ENCODE results near the gene SNX1. TPM values are rescaled to one million over a fixed set of nuclear protein-coding genes. Genes with fewer than 3 reads are reported as not detected.

The SNX1 gene
- total and polyA plus RNA-seq, 2 of the 13 experiments (the other 11 are each of a cell fraction or from before 2014, with no cell fraction given), result 29.3 to 60.1 TPM

DNA sequence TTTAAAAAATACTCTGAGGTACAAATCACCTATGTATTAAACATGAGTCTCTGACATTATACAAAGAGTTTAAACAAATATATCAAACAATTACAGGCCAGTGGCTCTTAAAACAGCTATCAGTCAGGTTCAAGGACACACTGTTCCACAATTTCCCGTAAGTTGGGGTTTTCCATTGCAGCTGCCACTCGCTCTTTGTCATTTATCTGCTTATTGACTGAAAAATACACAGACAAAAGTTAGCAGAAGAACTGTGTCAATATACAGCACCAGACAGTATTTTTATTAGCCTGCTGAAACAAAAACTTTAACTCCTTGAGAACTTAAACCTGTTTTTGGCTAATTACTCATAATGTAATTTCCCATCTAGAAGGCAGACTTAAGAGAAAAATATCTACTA is 23.0 kb upstream of the SNX1 start (continued):
- TF ChIP-seq RNF2 (conservative IDR thresholded peaks at IDR 0.05; ENCODE audit: low read depth), result no peak
- TF ChIP-seq, protein P1, sequence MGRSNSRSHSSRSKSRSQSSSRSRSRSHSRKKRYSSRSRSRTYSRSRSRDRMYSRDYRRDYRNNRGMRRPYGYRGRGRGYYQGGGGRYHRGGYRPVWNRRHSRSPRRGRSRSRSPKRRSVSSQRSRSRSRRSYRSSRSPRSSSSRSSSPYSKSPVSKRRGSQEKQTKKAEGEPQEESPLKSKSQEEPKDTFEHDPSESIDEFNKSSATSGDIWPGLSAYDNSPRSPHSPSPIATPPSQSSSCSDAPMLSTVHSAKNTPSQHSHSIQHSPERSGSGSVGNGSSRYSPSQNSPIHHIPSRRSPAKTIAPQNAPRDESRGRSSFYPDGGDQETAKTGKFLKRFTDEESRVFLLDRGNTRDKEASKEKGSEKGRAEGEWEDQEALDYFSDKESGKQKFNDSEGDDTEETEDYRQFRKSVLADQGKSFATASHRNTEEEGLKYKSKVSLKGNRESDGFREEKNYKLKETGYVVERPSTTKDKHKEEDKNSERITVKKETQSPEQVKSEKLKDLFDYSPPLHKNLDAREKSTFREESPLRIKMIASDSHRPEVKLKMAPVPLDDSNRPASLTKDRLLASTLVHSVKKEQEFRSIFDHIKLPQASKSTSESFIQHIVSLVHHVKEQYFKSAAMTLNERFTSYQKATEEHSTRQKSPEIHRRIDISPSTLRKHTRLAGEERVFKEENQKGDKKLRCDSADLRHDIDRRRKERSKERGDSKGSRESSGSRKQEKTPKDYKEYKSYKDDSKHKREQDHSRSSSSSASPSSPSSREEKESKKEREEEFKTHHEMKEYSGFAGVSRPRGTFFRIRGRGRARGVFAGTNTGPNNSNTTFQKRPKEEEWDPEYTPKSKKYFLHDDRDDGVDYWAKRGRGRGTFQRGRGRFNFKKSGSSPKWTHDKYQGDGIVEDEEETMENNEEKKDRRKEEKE (IDR thresholded peaks at IDR 0.05), result no peak
- peak; percentile 97 for TF ChIP-seq SKI (IDR thresholded peaks at IDR 0.05; ENCODE audit: partially characterized antibody)
- TF ChIP-seq CEBPG (CRISPR knock-in tag; IDR thresholded peaks at IDR 0.05), result peak; percentile 65
- no peak for TF ChIP-seq ZNF670 (CRISPR knock-in tag; IDR thresholded peaks at IDR 0.05; ENCODE audit: borderline replicate concordance)
- TF ChIP-seq, protein P2, sequence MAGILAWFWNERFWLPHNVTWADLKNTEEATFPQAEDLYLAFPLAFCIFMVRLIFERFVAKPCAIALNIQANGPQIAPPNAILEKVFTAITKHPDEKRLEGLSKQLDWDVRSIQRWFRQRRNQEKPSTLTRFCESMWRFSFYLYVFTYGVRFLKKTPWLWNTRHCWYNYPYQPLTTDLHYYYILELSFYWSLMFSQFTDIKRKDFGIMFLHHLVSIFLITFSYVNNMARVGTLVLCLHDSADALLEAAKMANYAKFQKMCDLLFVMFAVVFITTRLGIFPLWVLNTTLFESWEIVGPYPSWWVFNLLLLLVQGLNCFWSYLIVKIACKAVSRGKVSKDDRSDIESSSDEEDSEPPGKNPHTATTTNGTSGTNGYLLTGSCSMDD (CRISPR knock-in tag; IDR thresholded peaks at IDR 0.05), result no peak
- TF ChIP-seq BORCS8-MEF2B (CRISPR knock-in tag; IDR thresholded peaks at IDR 0.05), result no peak
- TF ChIP-seq PAF1 (CRISPR knock-in tag; IDR thresholded peaks at IDR 0.05), result no peak
- no peak for TF ChIP-seq ZBTB3 (CRISPR knock-in tag; IDR thresholded peaks at IDR 0.05; ENCODE audit: borderline replicate concordance, low read depth)
- no peak for TF ChIP-seq ZC3H4 (CRISPR knock-in tag; IDR thresholded peaks at IDR 0.05; ENCODE audit: borderline replicate concordance)
- TF ChIP-seq ZMYM2 (CRISPR knock-in tag; IDR thresholded peaks at IDR 0.05), result no peak
- 0 out of 2 replicates have a peak, but pooled peaks have one; percentile 48 for TF ChIP-seq BHLHE40 (IDR thresholded peaks at IDR 0.05; ENCODE audit: low read length)
- TF ChIP-seq HCFC1 (IDR thresholded peaks at IDR 0.05; ENCODE audit: low read depth, low read length), result no peak
- peak; percentile 79 for TF ChIP-seq TEAD3 (CRISPR knock-in tag; optimal IDR thresholded peaks at IDR 0.05; ENCODE audit: borderline replicate concordance)
- no peak for TF ChIP-seq SMAD1 (CRISPR knock-in tag; IDR thresholded peaks at IDR 0.05; ENCODE audit: borderline replicate concordance, low read depth)
- TF ChIP-seq, protein P3, sequence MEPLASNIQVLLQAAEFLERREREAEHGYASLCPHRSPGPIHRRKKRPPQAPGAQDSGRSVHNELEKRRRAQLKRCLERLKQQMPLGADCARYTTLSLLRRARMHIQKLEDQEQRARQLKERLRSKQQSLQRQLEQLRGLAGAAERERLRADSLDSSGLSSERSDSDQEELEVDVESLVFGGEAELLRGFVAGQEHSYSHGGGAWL (CRISPR knock-in tag; IDR thresholded peaks at IDR 0.05), result no peak
- TF ChIP-seq MTA3 (CRISPR knock-in tag; IDR thresholded peaks at IDR 0.05), result no peak
- TF ChIP-seq ZBTB7B (CRISPR knock-in tag; IDR thresholded peaks at IDR 0.05), result no peak
- TF ChIP-seq MATR3 (CRISPR knock-in tag; IDR thresholded peaks at IDR 0.05), result no peak
- no peak for TF ChIP-seq FIP1L1 (IDR thresholded peaks at IDR 0.05; ENCODE audit: borderline replicate concordance, insufficient read depth, low read depth, low read length)
- TF ChIP-seq ZNF550 (CRISPR knock-in tag; IDR thresholded peaks at IDR 0.05; ENCODE audit: borderline replicate concordance), result no peak
- TF ChIP-seq MAFF (IDR thresholded peaks at IDR 0.05; ENCODE audit: low read depth, low read length), result no peak
- no peak for TF ChIP-seq CENPT (CRISPR knock-in tag; IDR thresholded peaks at IDR 0.05; ENCODE audit: low read depth)
- TF ChIP-seq PHF21A (CRISPR knock-in tag; IDR thresholded peaks at IDR 0.05), result peak; percentile 56
- TF ChIP-seq HNRNPK (IDR thresholded peaks at IDR 0.05; ENCODE audit: low read depth, low read length, poor library complexity, severe bottlenecking), result no peak
- TF ChIP-seq IKZF1 (IDR thresholded peaks at IDR 0.05), result no peak
- TF ChIP-seq NCOA2 (CRISPR knock-in tag; IDR thresholded peaks at IDR 0.05), result peak; percentile 99
- TF ChIP-seq HNF4G (IDR thresholded peaks at IDR 0.05; ENCODE audit: borderline replicate concordance, low read depth, low read length), result no peak; the same call in 1 of the 2 replicates
- no peak for TF ChIP-seq HNF4G (CRISPR knock-in tag; IDR thresholded peaks at IDR 0.05; ENCODE audit: borderline replicate concordance, low read depth)
- peak; percentile 96 for TF ChIP-seq HMG20A (CRISPR knock-in tag; IDR thresholded peaks at IDR 0.05; ENCODE audit: borderline replicate concordance)
- peak; percentile 96; the same call in 1 of the 2 replicates for TF ChIP-seq NFKBIZ (CRISPR knock-in tag; IDR thresholded peaks at IDR 0.05)
- no peak for TF ChIP-seq NFYB (CRISPR knock-in tag; IDR thresholded peaks at IDR 0.05)

Measured in HepG2 (cell line).